ENCODE results near the gene PDLIM1. TPM values are rescaled to one million over a fixed set of nuclear protein-coding genes. Genes with fewer than 3 reads are reported as not detected.

Gene PDLIM1
- total and polyA plus RNA-seq, 2 of the 8 experiments (the other 6 are each of a cell fraction or from before 2014, with no cell fraction given): 169 to 245 TPM

- no peak overlapping the region for H3K27ac ChIP-seq (ENCODE audit: low read depth, low read length)
- no peak overlapping the region for H4K8ac ChIP-seq (ENCODE audit: extremely low read depth, insufficient read depth, low read length)
- no peak overlapping the region for H4K91ac ChIP-seq (replicated peaks; ENCODE audit: insufficient read length, low read length)
- CTCF ChIA-PET (ENCODE audit: partially characterized antibody): interaction anchor here (1.4 to 2.3 kb wide), 3 partner anchors 8 to 33 kb away, joined by 3 to 6 read pairs (median 4); no protein-coding TSS in a partner anchor
- POLR2A ChIA-PET (ENCODE audit: partially characterized antibody): interaction anchor here (1.2 to 5.8 kb wide), 3 partner anchors 10 to 16 kb away, joined by 4 to 51 read pairs (median 5); no protein-coding TSS in a partner anchor
- no peak overlapping the region for H2BK15ac ChIP-seq (ENCODE audit: low read length)
- H3K79me1 ChIP-seq (ENCODE audit: low read depth, low read length): no peaks in the 10 kb centered on the region
- H3K23me2 ChIP-seq (ENCODE audit: low read depth, low read length): no peaks in the 10 kb centered on the region
- no peaks in the 10 kb centered on the region for H3K79me2 ChIP-seq (ENCODE audit: control insufficient read depth in 1 of 2, insufficient read depth in 2 of 2, low read length in 2 of 2)
- H2BK12ac ChIP-seq (ENCODE audit: low read depth, low read length): no peak overlapping the region
- no peak overlapping the region for H2AK5ac ChIP-seq (ENCODE audit: low read depth, low read length)
- FAIRE-seq (no peak), DNase-seq (ENCODE audit: low read depth in 1 of 2, low spot score in 2 of 2) (no peak)
- no peak overlapping the region for H3K4me2 ChIP-seq (ENCODE audit: insufficient read depth in 1 of 2, low read depth in 2 of 2, low read length in 2 of 2)
- H3K4me1 ChIP-seq (replicated peaks in 1 of 4; ENCODE audit: control insufficient read depth in 3 of 4, insufficient read depth in 4 of 4, low read length in 3 of 4): peaks cover 0 to 2% (median 0%) of the 10 kb centered on the region in 4 experiments; a peak in 2 of 7 replicates
- no peak overlapping the region for H2AFZ ChIP-seq (ENCODE audit: low read length)
- H3K18ac ChIP-seq (ENCODE audit: extremely low read depth, low read length): no peak overlapping the region
- H2BK120ac ChIP-seq (replicated peaks; ENCODE audit: low read depth, low read length): no peak overlapping the region
- no peak overlapping the region for H4K5ac ChIP-seq (ENCODE audit: insufficient read length, low read depth, low read length)
- no peak overlapping the region for H3K56ac ChIP-seq (replicated peaks; ENCODE audit: insufficient read length, low read depth, low read length)
- H3K4me3 ChIP-seq (ENCODE audit: extremely low read depth in 1 of 4, insufficient read depth in 2 of 4, low read depth in 3 of 4, low read length in 4 of 4): no peak overlapping the region
- no peak overlapping the region for H2BK5ac ChIP-seq (ENCODE audit: low read depth, low read length)
- peaks cover 0 to 5% (median 0%) of the 10 kb centered on the region in 4 experiments; a peak in 1 of 8 replicates for H3K36me3 ChIP-seq (ENCODE audit: control insufficient read depth in 2 of 4, insufficient read depth in 4 of 4, low read length in 3 of 4)
- H2BK20ac ChIP-seq (ENCODE audit: low read length): no peak overlapping the region
- H3K9ac ChIP-seq (replicated peaks in 1 of 4; ENCODE audit: extremely low read depth in 1 of 4, low read depth in 3 of 4, low read length in 3 of 4): no peak overlapping the region
- no peak overlapping the region for H3K14ac ChIP-seq (ENCODE audit: insufficient read length)
- no peaks in the 10 kb centered on the region for H3K27me3 ChIP-seq (replicated peaks in 1 of 4; ENCODE audit: control insufficient read depth in 3 of 4, extremely low read depth in 1 of 4, insufficient read depth in 3 of 4, low read length in 3 of 4)
- no peak overlapping the region for H3K4ac ChIP-seq (replicated peaks; ENCODE audit: insufficient read length, low read depth, low read length)
- 87% methylated on average over 1 of the region's 1 CpG; no CpG with 5 or more reads in 1 of the 2 experiments for WGBS, 2 experiments (ENCODE audit: extremely low coverage in 1 of 2, insufficient coverage in 1 of 2, insufficient read length in 1 of 2, insufficient replicate concordance in 2 of 2, low coverage in 1 of 2, low lambda C conversion rate in 2 of 2, missing lambda C conversion rate in 1 of 2)
- no peaks in the 10 kb centered on the region for H3K9me3 ChIP-seq (ENCODE audit: insufficient read depth in 2 of 2, low read depth in 1 of 2, low read length in 1 of 2)
- no peaks in the 10 kb centered on the region for H4K20me1 ChIP-seq (replicated peaks in 1 of 2; ENCODE audit: control insufficient read depth in 1 of 2, insufficient read depth in 2 of 2, low read length in 2 of 2)
- no peak overlapping the region for H3K23ac ChIP-seq (ENCODE audit: insufficient read length)
These were observed 73.3 kb downstream of the PDLIM1 start for GRCh38 chr10:95217476-95217875.

All from H1 (cell line).